Uterus (tissue), 2 donors: ENCODE measurements around the gene BZW2.

ENCODE experiments used
- CTCF ChIP-seq, 4 experiments: fragments of 200-600 bp in 2 of 4; fragments of 450-650 bp in 2 of 4; sonication (generic) in 2 of 4; IDR thresholded peaks; one replicate each; pipeline ENCODE4 v1.5.1; 2016 to 2019; ENCODE audit warnings: antibody characterized with exemption in 4 of 4, mild to moderate bottlenecking in 2 of 4, moderate library complexity in 1 of 4
- POLR2A ChIP-seq, 2 donors: fragments of 450-650 bp; IDR thresholded peaks; one replicate each; pipeline ENCODE4 v1.6.1; 2016; ENCODE audit warnings: antibody characterized with exemption in 2 of 2, mild to moderate bottlenecking in 1 of 2, moderate library complexity in 1 of 2

- TF ChIP-seq CTCF (IDR thresholded peaks at IDR 0.05): peak in 2 of 4 experiments; percentile 11 to 28
- TF ChIP-seq POLR2A (IDR thresholded peaks at IDR 0.05): peak; percentile 87 to 90
Measured at GRCh38 chr7:16645593-16646471, at the start of gene BZW2, which contains the start of gene ANKMY2.
